ENCODE measurements around the gene PXMP2. TPM values are rescaled to one million over a fixed set of nuclear protein-coding genes. Genes with fewer than 3 reads are reported as not detected.

Gene PXMP2
- polyA plus RNA-seq, 2 of the 4 experiments (the other 2 are of a cell fraction): 18.7 to 21.3 TPM

GRCh38 chr12:132641811-132642650 lies 45.4 kb upstream of the PXMP2 start:
- no peak overlapping the region for H3K4me2 ChIP-seq
- no peaks in the 10 kb centered on the region for H3K4me1 ChIP-seq
- H3K4me3 ChIP-seq: no peak overlapping the region
- ATAC-seq (no peak), FAIRE-seq (no peak), DNase-seq (ENCODE audit: low read depth in 1 of 2, low spot score in 1 of 2) (no peak)
- 95% methylated on average over 22 of the region's 28 CpGs for WGBS (ENCODE audit: missing lambda C conversion rate)
- TF ChIP-seq HOXA7 (CRISPR knock-in tag; IDR thresholded peaks at IDR 0.05) (no peak), PHF8 (IDR thresholded peaks at IDR 0.05; ENCODE audit: borderline replicate concordance, low read depth) (no peak), POLR2AphosphoS2 (conservative IDR thresholded peaks at IDR 0.05; ENCODE audit: low read length) (no peak), HOXB5 (CRISPR knock-in tag; IDR thresholded peaks at IDR 0.05) (no peak), JUNB (IDR thresholded peaks at IDR 0.05) (no peak), ZSCAN20 (CRISPR knock-in tag; IDR thresholded peaks at IDR 0.05) (no peak), MAZ (IDR thresholded peaks at IDR 0.05; ENCODE audit: borderline replicate concordance, low read depth, low read length) (no peak), EHMT2 (IDR thresholded peaks at IDR 0.05; ENCODE audit: low read depth) (no peak), NFE2L2 (conservative IDR thresholded peaks at IDR 0.05; ENCODE audit: low read length) (no peak), BCL3 (IDR thresholded peaks at IDR 0.05) (no peak), POLR2A (IDR thresholded peaks at IDR 0.05; ENCODE audit: low read length) (no peak), EP300 (IDR thresholded peaks at IDR 0.05) (no peak), KDM1A (IDR thresholded peaks at IDR 0.05; ENCODE audit: low read depth) (no peak), JUN (IDR thresholded peaks at IDR 0.05) (no peak)
- no peaks in the 10 kb centered on the region for H3K9me3 ChIP-seq
- CTCF ChIA-PET: interaction anchor here (0.6 to 9.8 kb wide), 4 partner anchors 10 to 227 kb away, joined by 3 to 87 read pairs (median 26); no protein-coding TSS in a partner anchor
- H3K27ac ChIP-seq: no peak overlapping the region
- POLR2A ChIA-PET: no interaction called here

- TF ChIP-seq KDM5A (IDR thresholded peaks at IDR 0.05) (no peak), HOXB13 (CRISPR knock-in tag; IDR thresholded peaks at IDR 0.05; ENCODE audit: low read depth) (no peak), CBX8 (IDR thresholded peaks at IDR 0.05) (no peak), HES2 (IDR thresholded peaks at IDR 0.05) (no peak), FOXS1 (CRISPR knock-in tag; IDR thresholded peaks at IDR 0.05) (no peak), BCL3 (IDR thresholded peaks at IDR 0.05) (no peak), CHD2 (IDR thresholded peaks at IDR 0.05; ENCODE audit: low read length, partially characterized antibody) (no peak), NPAS2 (CRISPR knock-in tag; IDR thresholded peaks at IDR 0.05; ENCODE audit: borderline replicate concordance) (no peak), ZNF302 (CRISPR knock-in tag; IDR thresholded peaks at IDR 0.05) (no peak), RNF2 (IDR thresholded peaks at IDR 0.05; ENCODE audit: borderline replicate concordance, low read depth) (no peak), RAD21 (conservative IDR thresholded peaks at IDR 0.05 in 1 of 2, IDR thresholded peaks at IDR 0.05 in 1 of 2) (no peak), NR3C1 (IDR thresholded peaks at IDR 0.05) (no peak), HOXA7 (CRISPR knock-in tag; IDR thresholded peaks at IDR 0.05) (no peak)
- no peaks in the 10 kb centered on the region for H3K9me3 ChIP-seq
- ATAC-seq: no peak
- WGBS (ENCODE audit: missing lambda C conversion rate): 92% methylated on average over 26 of the region's 30 CpGs
- POLR2A ChIA-PET: no interaction called here
- FAIRE-seq: no peak
- no peak overlapping the region for H3K27ac ChIP-seq
- no peak overlapping the region for H3K4me2 ChIP-seq
- no peak for DNase-seq (ENCODE audit: low read depth in 1 of 2, low spot score in 1 of 2)
- H3K4me3 ChIP-seq: no peak overlapping the region
- H3K4me1 ChIP-seq: no peaks in the 10 kb centered on the region
- CTCF ChIA-PET: interaction anchor here (1.8 to 9.8 kb wide), 3 partner anchors 8 to 228 kb away, joined by 4 to 87 read pairs (median 9); no protein-coding TSS in a partner anchor
Observed at GRCh38 chr12:132642846-132643835, 44.2 kb upstream of the PXMP2 start.
